Activated T-helper 17 cell treated with anti-CD3 and anti-CD28 coated beads, Interleukin-2, amount 50 U/mL, for 72 hours (primary cell): ENCODE measurements around the gene ECEL1. TPM values are rescaled to one million over a fixed set of nuclear protein-coding genes. Genes with fewer than 3 reads are reported as not detected.
"Not testable (repeated sequence)": the region's sequence is repeated elsewhere in the genome, so short reads cannot be mapped to it uniquely, and the experiment has no call there.

Experiments used
- ATAC-seq: fragments of 150-1000 bp; cut with Tn5 transposase; replicated peaks from 2 replicates; pipeline ENCODE4 v1.10.0; 2021; ENCODE audit warnings: mild to moderate bottlenecking, moderate library complexity
- H3K27ac Mint-ChIP-seq: one replicate; pipeline ENCODE4 v1.8.0; 2022; ENCODE audit warnings: mixed read lengths
- H3K27me3 Mint-ChIP-seq: one replicate; pipeline ENCODE4 v1.8.0; 2022; ENCODE audit warnings: mixed read lengths
- H3K36me3 Mint-ChIP-seq: one replicate; pipeline ENCODE4 v1.8.0; 2022; ENCODE audit warnings: low read depth, mild to moderate bottlenecking, mixed read lengths
- H3K4me1 Mint-ChIP-seq: one replicate; pipeline ENCODE4 v1.8.0; 2022; ENCODE audit warnings: mixed read lengths
- H3K4me3 Mint-ChIP-seq: one replicate; pipeline ENCODE4 v1.8.0; 2022; ENCODE audit warnings: mild to moderate bottlenecking, mixed read lengths
- H3K9me3 Mint-ChIP-seq: one replicate; pipeline ENCODE4 v1.8.0; 2022; ENCODE audit warnings: mixed read lengths
- total RNA-seq, 2 donors: library from RNA; stranded (reverse); gene quantifications; one replicate each; pipeline ENCODE4 v1.2.3, GENCODE V29; 2022

Gene ECEL1
- total RNA-seq, 2 donors from 2014 or later, result not detected

- no peaks in the 10 kb centered on the region for H3K4me1 Mint-ChIP-seq
- H3K27ac Mint-ChIP-seq, result no peak overlapping the region
- no peaks in the 10 kb centered on the region for H3K36me3 Mint-ChIP-seq
- no peak overlapping the region for H3K4me3 Mint-ChIP-seq
- no peaks in the 10 kb centered on the region for H3K9me3 Mint-ChIP-seq
- peaks cover 10% of the 10 kb centered on the region for H3K27me3 Mint-ChIP-seq
- ATAC-seq, result no peak
Measured at GRCh38 chr2:232456296-232457120, 31.1 kb downstream of the ECEL1 start.

- Mint-ChIP-seq H3K27me3 (peaks cover 10% of the 10 kb centered on the region), H3K27ac (no peak within 1 kb of the TSS), H3K36me3 (no peaks in the 10 kb centered on the region), H3K9me3 (no peaks in the 10 kb centered on the region), H3K4me1 (no peaks in the 10 kb centered on the region), H3K4me3 (no peak within 1 kb of the TSS)
- no peak for ATAC-seq
Measured at GRCh38 chr2:232455426-232456255, 32.0 kb downstream of the ECEL1 start, which contains the start of gene ALPI. Gene ALPI (plus strand): TSS chr2:232456153. CDS start chr2:232456200, 47 bp downstream.

- H3K27ac Mint-ChIP-seq, result no peak overlapping the region
- H3K4me1 Mint-ChIP-seq, result no peaks in the 10 kb centered on the region
- no peak for ATAC-seq
- H3K27me3 Mint-ChIP-seq, result peaks cover 5% of the 10 kb centered on the region
- H3K9me3 Mint-ChIP-seq, result no peaks in the 10 kb centered on the region
- H3K36me3 Mint-ChIP-seq, result no peaks in the 10 kb centered on the region
- no peak overlapping the region for H3K4me3 Mint-ChIP-seq
Measured at GRCh38 chr2:232454630-232455029, 33.0 kb downstream of the ECEL1 start.

- not testable (repeated sequence) for H3K9me3 Mint-ChIP-seq, H3K27ac Mint-ChIP-seq, H3K27me3 Mint-ChIP-seq, H3K4me1 Mint-ChIP-seq, H3K36me3 Mint-ChIP-seq, ATAC-seq, H3K4me3 Mint-ChIP-seq
Measured at GRCh38 chr2:232451645-232452044, 36.0 kb downstream of the ECEL1 start.

GRCh38 chr2:232449964-232450363 lies 37.7 kb downstream of the ECEL1 start:
- ATAC-seq, result no peak
- Mint-ChIP-seq H3K27ac (no peak overlapping the region), H3K27me3 (no peaks in the 10 kb centered on the region), H3K9me3 (no peaks in the 10 kb centered on the region), H3K4me3 (no peak overlapping the region), H3K4me1 (no peaks in the 10 kb centered on the region), H3K36me3 (no peaks in the 10 kb centered on the region)

- no peaks in the 10 kb centered on the region for H3K4me1 Mint-ChIP-seq
- H3K36me3 Mint-ChIP-seq, result no peaks in the 10 kb centered on the region
- ATAC-seq, result no peak
- no peak overlapping the region for H3K27ac Mint-ChIP-seq
- no peaks in the 10 kb centered on the region for H3K27me3 Mint-ChIP-seq
- H3K4me3 Mint-ChIP-seq, result no peak overlapping the region
- no peaks in the 10 kb centered on the region for H3K9me3 Mint-ChIP-seq
Measured at GRCh38 chr2:232448304-232448690, 39.3 kb downstream of the ECEL1 start.

- Mint-ChIP-seq H3K36me3 (no peaks in the 10 kb centered on the region), H3K9me3 (no peaks in the 10 kb centered on the region), H3K27ac (no peak overlapping the region), H3K27me3 (no peaks in the 10 kb centered on the region), H3K4me1 (no peaks in the 10 kb centered on the region), H3K4me3 (no peak overlapping the region)
- no peak for ATAC-seq
Measured at GRCh38 chr2:232447638-232448303, 39.9 kb downstream of the ECEL1 start.

GRCh38 chr2:232447091-232447620 lies 40.5 kb downstream of the ECEL1 start:
- Mint-ChIP-seq H3K27ac (no peak overlapping the region), H3K4me3 (no peak overlapping the region), H3K4me1 (no peaks in the 10 kb centered on the region), H3K36me3 (no peaks in the 10 kb centered on the region), H3K9me3 (no peaks in the 10 kb centered on the region), H3K27me3 (no peaks in the 10 kb centered on the region)
- no peak for ATAC-seq

GRCh38 chr2:232446266-232446777 lies 41.3 kb downstream of the ECEL1 start:
- not testable (repeated sequence) for H3K4me1 Mint-ChIP-seq, H3K27ac Mint-ChIP-seq, H3K27me3 Mint-ChIP-seq, H3K9me3 Mint-ChIP-seq, H3K36me3 Mint-ChIP-seq, H3K4me3 Mint-ChIP-seq
- ATAC-seq, result peak; percentile 46

GRCh38 chr2:232445149-232445885 lies 42.3 kb downstream of the ECEL1 start:
- H3K36me3 Mint-ChIP-seq, H3K27ac Mint-ChIP-seq, H3K27me3 Mint-ChIP-seq, H3K9me3 Mint-ChIP-seq, H3K4me1 Mint-ChIP-seq, ATAC-seq, H3K4me3 Mint-ChIP-seq: not testable (repeated sequence)

- Mint-ChIP-seq H3K9me3 (no peaks in the 10 kb centered on the region), H3K27ac (no peak overlapping the region), H3K4me3 (no peak overlapping the region), H3K27me3 (no peaks in the 10 kb centered on the region), H3K4me1 (no peaks in the 10 kb centered on the region), H3K36me3 (no peaks in the 10 kb centered on the region)
- ATAC-seq, result peak; percentile 71
Measured at GRCh38 chr2:232444409-232445148, 43.1 kb downstream of the ECEL1 start.

GRCh38 chr2:232443669-232444408 lies 43.8 kb downstream of the ECEL1 start:
- H3K9me3 Mint-ChIP-seq, H3K36me3 Mint-ChIP-seq, ATAC-seq, H3K4me3 Mint-ChIP-seq, H3K27me3 Mint-ChIP-seq, H3K4me1 Mint-ChIP-seq, H3K27ac Mint-ChIP-seq: not testable (repeated sequence)

GRCh38 chr2:232443047-232443446 lies 44.6 kb downstream of the ECEL1 start:
- not testable (repeated sequence) for ATAC-seq, H3K27me3 Mint-ChIP-seq, H3K27ac Mint-ChIP-seq, H3K4me1 Mint-ChIP-seq, H3K36me3 Mint-ChIP-seq, H3K9me3 Mint-ChIP-seq, H3K4me3 Mint-ChIP-seq
